ENCODE data around the gene EEFSEC.

GRCh38 chr3:128349963-128350599, 196.8 kb downstream of the EEFSEC start:
- TF ChIP-seq EZH2phosphoT487 (IDR thresholded peaks at IDR 0.05; ENCODE audit: low read depth): no peak
- no peak for TF ChIP-seq CTCF (IDR thresholded peaks at IDR 0.05; ENCODE audit: low read depth, low read length)

All from OCI-LY3 (cell line).